AG09309 (cell line): Measurements from ENCODE around the gene GOLGA2.

Experiments
- DNase-seq: peaks from one replicate; pipeline ENCODE4 v3.0.0-alpha.2; 2010; ENCODE audit warnings: low read depth
- H3K4me3 ChIP-seq: 2 replicates; pipeline ENCODE4 v1.5.1; 2011; ENCODE audit warnings: mild to moderate bottlenecking, low read depth, low read length, moderate library complexity; ENCODE audit not compliant: control insufficient read depth
- TF ChIP-seq, protein P1 (sequence below): IDR thresholded peaks from 2 replicates; pipeline ENCODE4 v1.5.1; 2011; ENCODE audit warnings: mild to moderate bottlenecking, low read depth, low read length, inconsistent platforms; ENCODE audit not compliant: insufficient read depth, control insufficient read depth; ENCODE audit errors: missing control alignments

GOLGA2 gene

DNA sequence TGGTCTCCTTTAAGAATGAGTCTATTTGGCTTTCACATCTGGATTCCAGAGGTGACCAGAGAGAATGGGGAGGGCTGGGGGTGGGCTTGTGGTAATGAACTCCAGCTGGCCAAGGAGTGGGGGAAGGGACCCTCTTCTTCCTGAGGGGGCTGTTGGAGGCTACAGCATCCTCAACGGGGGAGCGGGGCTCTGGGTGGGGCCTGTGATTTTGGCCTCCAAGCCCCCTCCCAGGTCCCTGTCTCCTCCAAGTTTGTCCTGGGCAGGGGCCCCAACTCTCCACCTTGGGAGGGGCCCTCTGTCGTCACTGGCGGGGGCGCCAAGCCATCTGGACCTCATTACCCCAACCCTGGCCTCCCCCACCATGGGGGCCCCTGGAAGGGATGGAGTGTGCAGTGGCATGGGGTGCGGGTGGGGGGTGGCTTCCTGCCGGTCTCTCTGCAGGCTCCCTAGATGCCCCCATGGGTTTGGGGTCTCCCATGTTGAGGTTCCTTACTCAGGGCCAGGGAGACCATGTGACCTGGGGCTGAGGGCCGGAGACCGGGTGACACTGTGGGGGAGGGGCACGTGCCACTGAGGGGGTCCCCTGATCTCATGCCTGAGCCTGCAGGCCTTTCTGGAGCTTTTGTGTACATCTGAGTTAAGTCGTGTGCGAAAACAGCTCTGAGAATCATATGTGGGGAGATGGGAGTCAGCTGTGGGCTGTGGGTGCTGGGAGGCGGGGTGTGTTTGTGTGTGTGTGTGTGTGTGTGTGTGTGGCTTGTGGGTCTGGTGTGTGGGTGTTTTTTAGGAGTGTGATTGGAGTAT is 32.4 kb downstream of the GOLGA2 start:
- no peak for DNase-seq

DNA sequence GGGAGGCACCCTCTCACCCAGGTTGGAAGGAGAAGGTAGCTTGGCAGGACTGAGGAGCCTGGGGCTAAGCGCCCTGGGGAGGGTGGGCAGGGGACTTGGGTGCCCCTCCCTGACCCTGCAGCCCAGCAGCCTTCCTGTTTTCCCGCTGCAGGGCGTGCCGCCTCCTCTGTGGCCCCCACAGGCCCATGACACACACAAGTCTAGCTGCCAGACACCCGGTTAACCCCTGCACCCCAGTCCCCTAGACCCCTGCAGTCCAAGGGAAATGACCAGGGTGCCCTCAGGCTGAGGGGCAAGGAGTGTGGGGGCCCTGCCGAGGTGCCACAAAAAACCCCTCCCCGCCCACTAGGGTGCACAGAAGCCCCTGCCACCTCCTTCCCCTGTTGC is 33.0 kb downstream of the GOLGA2 start:
- DNase-seq: no peak
- no peak overlapping the region for H3K4me3 ChIP-seq
- TF ChIP-seq, protein P1, sequence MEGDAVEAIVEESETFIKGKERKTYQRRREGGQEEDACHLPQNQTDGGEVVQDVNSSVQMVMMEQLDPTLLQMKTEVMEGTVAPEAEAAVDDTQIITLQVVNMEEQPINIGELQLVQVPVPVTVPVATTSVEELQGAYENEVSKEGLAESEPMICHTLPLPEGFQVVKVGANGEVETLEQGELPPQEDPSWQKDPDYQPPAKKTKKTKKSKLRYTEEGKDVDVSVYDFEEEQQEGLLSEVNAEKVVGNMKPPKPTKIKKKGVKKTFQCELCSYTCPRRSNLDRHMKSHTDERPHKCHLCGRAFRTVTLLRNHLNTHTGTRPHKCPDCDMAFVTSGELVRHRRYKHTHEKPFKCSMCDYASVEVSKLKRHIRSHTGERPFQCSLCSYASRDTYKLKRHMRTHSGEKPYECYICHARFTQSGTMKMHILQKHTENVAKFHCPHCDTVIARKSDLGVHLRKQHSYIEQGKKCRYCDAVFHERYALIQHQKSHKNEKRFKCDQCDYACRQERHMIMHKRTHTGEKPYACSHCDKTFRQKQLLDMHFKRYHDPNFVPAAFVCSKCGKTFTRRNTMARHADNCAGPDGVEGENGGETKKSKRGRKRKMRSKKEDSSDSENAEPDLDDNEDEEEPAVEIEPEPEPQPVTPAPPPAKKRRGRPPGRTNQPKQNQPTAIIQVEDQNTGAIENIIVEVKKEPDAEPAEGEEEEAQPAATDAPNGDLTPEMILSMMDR: no peak

More for the DNA sequence above, 32.4 kb downstream of the GOLGA2 start:
- H3K4me3 ChIP-seq: peak overlapping the region; percentile 76
- TF ChIP-seq, protein P1: no peak

DNA sequence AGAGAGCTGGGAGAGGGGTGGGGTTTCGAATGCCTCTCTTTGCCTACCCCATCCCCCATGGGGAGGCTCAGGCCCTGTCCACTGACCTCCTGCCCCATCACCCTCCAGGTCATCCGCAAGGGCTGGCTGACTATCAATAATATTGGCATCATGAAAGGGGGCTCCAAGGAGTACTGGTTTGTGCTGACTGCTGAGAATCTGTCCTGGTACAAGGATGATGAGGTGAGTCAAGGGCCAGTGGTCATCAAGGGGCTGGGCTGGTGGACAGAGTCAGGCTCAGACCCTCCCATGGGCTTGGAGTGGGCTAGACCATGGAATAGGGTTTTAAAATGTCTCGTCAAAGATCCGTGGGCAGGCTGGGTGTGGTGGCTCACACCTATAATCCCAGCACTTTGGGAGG is 33.7 kb downstream of the GOLGA2 start:
- TF ChIP-seq, protein P1: no peak

DNA sequence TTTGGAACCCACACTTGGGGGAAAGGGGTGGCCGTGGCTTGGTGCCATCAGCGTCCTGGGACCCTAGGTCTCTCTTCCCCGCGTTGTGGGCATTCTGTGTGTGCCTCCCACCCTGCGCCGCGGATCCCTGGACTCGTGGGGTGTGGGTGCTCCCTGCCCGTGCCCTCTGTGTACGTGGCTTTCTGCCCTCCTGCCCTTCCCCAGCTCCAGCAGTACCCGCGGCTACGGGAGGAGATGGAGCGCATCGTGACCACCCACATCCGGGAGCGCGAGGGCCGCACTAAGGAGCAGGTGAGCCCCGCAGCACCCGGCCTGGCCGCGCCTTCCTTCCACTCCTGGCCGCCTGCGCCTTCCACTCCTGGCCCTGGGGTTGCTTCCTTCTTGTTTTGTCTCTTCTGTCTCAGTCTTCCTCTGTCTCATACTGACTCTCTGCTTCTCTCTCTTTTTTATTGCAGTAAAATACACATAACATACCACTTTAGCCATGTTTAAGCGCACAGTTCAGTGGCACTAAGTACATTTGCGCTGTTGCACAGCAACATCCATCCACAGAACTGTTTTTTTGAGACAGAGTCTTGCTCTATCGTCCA is 41.9 kb downstream of the GOLGA2 start:
- TF ChIP-seq, protein P1: no peak
- DNase-seq: no peak
- no peak overlapping the region for H3K4me3 ChIP-seq

More for the DNA sequence above, 33.7 kb downstream of the GOLGA2 start:
- no peak for DNase-seq
- H3K4me3 ChIP-seq: no peak overlapping the region

DNA sequence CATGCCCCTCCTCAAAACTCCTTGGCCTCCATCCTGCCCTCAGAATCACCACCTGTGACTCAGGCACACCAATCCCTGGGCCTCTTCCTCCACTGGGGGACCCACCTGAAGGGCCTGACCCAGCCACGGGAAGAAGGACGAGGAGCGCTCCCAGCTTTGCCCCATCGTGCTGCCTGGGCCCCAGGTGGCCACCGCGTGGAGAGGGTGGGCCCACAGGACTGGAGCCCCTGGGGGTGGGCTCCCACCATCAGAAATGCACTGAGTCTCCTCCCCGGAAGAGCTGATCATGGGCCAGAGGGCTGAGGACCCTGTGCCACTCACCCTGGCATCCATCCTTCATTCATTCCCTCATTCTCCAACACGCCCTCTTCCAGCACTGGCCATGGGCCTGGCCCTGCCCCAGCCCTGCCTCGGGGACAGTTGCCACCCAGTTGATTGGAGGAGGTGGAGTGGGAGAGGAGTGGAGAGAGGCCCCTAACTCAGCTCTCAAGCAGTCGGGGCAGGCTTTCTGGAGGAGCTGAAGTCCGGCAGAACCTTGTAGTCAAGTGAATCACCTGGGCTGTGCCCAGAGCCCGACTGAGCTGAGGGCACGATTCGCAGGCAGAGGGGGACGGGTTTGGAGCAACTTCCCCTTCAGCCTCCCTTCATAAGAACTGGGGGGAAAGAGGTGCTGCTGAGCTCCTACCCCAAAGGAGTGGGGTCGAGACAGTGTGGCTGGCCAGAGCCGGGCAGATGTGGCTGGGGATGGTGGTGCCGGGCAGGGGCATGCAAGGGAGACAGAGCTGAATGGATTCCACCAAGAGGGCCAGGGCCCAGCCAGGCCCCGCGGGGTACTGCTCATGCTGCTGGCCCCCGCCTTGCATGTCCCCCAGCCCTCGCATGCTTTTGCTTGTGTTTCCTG is 43.0 kb downstream of the GOLGA2 start:
- no peak for DNase-seq
- no peak overlapping the region for H3K4me3 ChIP-seq
- TF ChIP-seq, protein P1: no peak
